ENCODE measurements around the gene IDH2. TPM values are rescaled to one million over a fixed set of nuclear protein-coding genes. Genes with fewer than 3 reads are reported as not detected.
"Not testable (repeated sequence)": the region's sequence is repeated elsewhere in the genome, so short reads cannot be mapped to it uniquely, and the experiment has no call there.

Gene IDH2
- polyA plus RNA-seq (2013, experiment 1 of 4), result 132 TPM
- 120 TPM for polyA plus RNA-seq (2013, experiment 2 of 4)
- 93.3 TPM for polyA plus RNA-seq (2013, experiment 3 of 4)
- 89.4 TPM for polyA plus RNA-seq (2013, experiment 4 of 4)

- H3K27ac ChIP-seq (ENCODE audit: insufficient read depth, low read depth, low read length, poor library complexity, severe bottlenecking), result peak within 1 kb of the TSS; percentile 80
- H3K9me3 ChIP-seq (ENCODE audit: control insufficient read depth, low read length), result no peaks in the 10 kb centered on the region
- peaks cover 25% of the 10 kb centered on the region for H3K4me1 ChIP-seq (ENCODE audit: control insufficient read depth, insufficient read depth, low read length)
- 0% methylated on average over 104 of the region's 104 CpGs for WGBS, 2 experiments
- H3K36me3 ChIP-seq (ENCODE audit: control insufficient read depth, insufficient read depth, low read length), result no peaks in the 10 kb centered on the region
- H3K27me3 ChIP-seq (ENCODE audit: control insufficient read depth, insufficient read depth, low read length, poor library complexity, severe bottlenecking), result peaks cover 20% of the 10 kb centered on the region
- peak within 1 kb of the TSS; percentile 86 for H3K4me3 ChIP-seq (ENCODE audit: insufficient read depth, low read depth, low read length)
Observed at GRCh38 chr15:90101969-90102890, at the start of gene IDH2. Gene IDH2 (minus strand): TSS chr15:90102468. CDS start chr15:90102390, 78 bp downstream.

GRCh38 chr15:90150551-90150950 lies 48.3 kb upstream of the IDH2 start:
- not testable (repeated sequence) for H3K9me3 ChIP-seq (ENCODE audit: control insufficient read depth, low read length); H3K36me3 ChIP-seq (ENCODE audit: control insufficient read depth, insufficient read depth, low read length); H3K4me3 ChIP-seq (ENCODE audit: insufficient read depth, low read depth, low read length); H3K27ac ChIP-seq (ENCODE audit: insufficient read depth, low read depth, low read length, poor library complexity, severe bottlenecking); H3K27me3 ChIP-seq (ENCODE audit: control insufficient read depth, insufficient read depth, low read length, poor library complexity, severe bottlenecking)
- H3K4me1 ChIP-seq (ENCODE audit: control insufficient read depth, insufficient read depth, low read length), result peaks cover 11% of the 10 kb centered on the region
- WGBS, 2 experiments, result 88 to 89% methylated on average over 10 of the region's 10 CpGs

GRCh38 chr15:90149609-90150340 lies 47.5 kb upstream of the IDH2 start:
- WGBS, 2 experiments, result 92 to 95% methylated on average over 14 of the region's 14 CpGs
- H3K27ac ChIP-seq (ENCODE audit: insufficient read depth, low read depth, low read length, poor library complexity, severe bottlenecking), result no peak overlapping the region
- peaks cover 11% of the 10 kb centered on the region for H3K4me1 ChIP-seq (ENCODE audit: control insufficient read depth, insufficient read depth, low read length)
- H3K36me3 ChIP-seq (ENCODE audit: control insufficient read depth, insufficient read depth, low read length), result no peaks in the 10 kb centered on the region
- no peaks in the 10 kb centered on the region for H3K9me3 ChIP-seq (ENCODE audit: control insufficient read depth, low read length)
- H3K4me3 ChIP-seq (ENCODE audit: insufficient read depth, low read depth, low read length), result no peak overlapping the region
- no peaks in the 10 kb centered on the region for H3K27me3 ChIP-seq (ENCODE audit: control insufficient read depth, insufficient read depth, low read length, poor library complexity, severe bottlenecking)

GRCh38 chr15:90146198-90146761 lies 44.0 kb upstream of the IDH2 start:
- not testable (repeated sequence) for H3K4me1 ChIP-seq (ENCODE audit: control insufficient read depth, insufficient read depth, low read length); H3K9me3 ChIP-seq (ENCODE audit: control insufficient read depth, low read length); H3K27me3 ChIP-seq (ENCODE audit: control insufficient read depth, insufficient read depth, low read length, poor library complexity, severe bottlenecking); H3K4me3 ChIP-seq (ENCODE audit: insufficient read depth, low read depth, low read length); H3K36me3 ChIP-seq (ENCODE audit: control insufficient read depth, insufficient read depth, low read length); H3K27ac ChIP-seq (ENCODE audit: insufficient read depth, low read depth, low read length, poor library complexity, severe bottlenecking)
- WGBS, 2 experiments, result 91 to 95% methylated on average over 5 to 7 of the region's 7 CpGs

GRCh38 chr15:90145761-90146160 lies 43.5 kb upstream of the IDH2 start:
- WGBS, 2 experiments, result 89% methylated on average over 4 of the region's 4 CpGs
- H3K4me1 ChIP-seq (ENCODE audit: control insufficient read depth, insufficient read depth, low read length), result no peaks in the 10 kb centered on the region
- no peaks in the 10 kb centered on the region for H3K36me3 ChIP-seq (ENCODE audit: control insufficient read depth, insufficient read depth, low read length)

GRCh38 chr15:90145259-90145658 lies 43.0 kb upstream of the IDH2 start:
- 90% methylated on average over 9 of the region's 9 CpGs for WGBS, 2 experiments
- Histone ChIP-seq H3K27me3 (ENCODE audit: control insufficient read depth, insufficient read depth, low read length, poor library complexity, severe bottlenecking) (no peaks in the 10 kb centered on the region), H3K4me3 (ENCODE audit: insufficient read depth, low read depth, low read length) (no peak overlapping the region), H3K27ac (ENCODE audit: insufficient read depth, low read depth, low read length, poor library complexity, severe bottlenecking) (no peak overlapping the region), H3K4me1 (ENCODE audit: control insufficient read depth, insufficient read depth, low read length) (no peaks in the 10 kb centered on the region), H3K9me3 (ENCODE audit: control insufficient read depth, low read length) (no peaks in the 10 kb centered on the region), H3K36me3 (ENCODE audit: control insufficient read depth, insufficient read depth, low read length) (no peaks in the 10 kb centered on the region)

More at GRCh38 chr15:90145761-90146160, 43.5 kb upstream of the IDH2 start:
- Histone ChIP-seq H3K27me3 (ENCODE audit: control insufficient read depth, insufficient read depth, low read length, poor library complexity, severe bottlenecking) (no peaks in the 10 kb centered on the region), H3K9me3 (ENCODE audit: control insufficient read depth, low read length) (no peaks in the 10 kb centered on the region), H3K27ac (ENCODE audit: insufficient read depth, low read depth, low read length, poor library complexity, severe bottlenecking) (no peak overlapping the region), H3K4me3 (ENCODE audit: insufficient read depth, low read depth, low read length) (no peak overlapping the region)

- Histone ChIP-seq H3K9me3 (ENCODE audit: control insufficient read depth, low read length) (no peaks in the 10 kb centered on the region), H3K27me3 (ENCODE audit: control insufficient read depth, insufficient read depth, low read length, poor library complexity, severe bottlenecking) (no peaks in the 10 kb centered on the region), H3K36me3 (ENCODE audit: control insufficient read depth, insufficient read depth, low read length) (no peaks in the 10 kb centered on the region), H3K4me1 (ENCODE audit: control insufficient read depth, insufficient read depth, low read length) (no peaks in the 10 kb centered on the region), H3K27ac (ENCODE audit: insufficient read depth, low read depth, low read length, poor library complexity, severe bottlenecking) (peak overlapping the region; percentile 60), H3K4me3 (ENCODE audit: insufficient read depth, low read depth, low read length) (no peak overlapping the region)
- WGBS, 2 experiments, result 16 to 19% methylated on average over 12 of the region's 12 CpGs
Observed at GRCh38 chr15:90143166-90143655, 40.9 kb upstream of the IDH2 start.

- Histone ChIP-seq H3K36me3 (ENCODE audit: control insufficient read depth, insufficient read depth, low read length) (no peaks in the 10 kb centered on the region), H3K27me3 (ENCODE audit: control insufficient read depth, insufficient read depth, low read length, poor library complexity, severe bottlenecking) (no peaks in the 10 kb centered on the region), H3K27ac (ENCODE audit: insufficient read depth, low read depth, low read length, poor library complexity, severe bottlenecking) (no peak overlapping the region), H3K9me3 (ENCODE audit: control insufficient read depth, low read length) (no peaks in the 10 kb centered on the region), H3K4me3 (ENCODE audit: insufficient read depth, low read depth, low read length) (no peak overlapping the region), H3K4me1 (ENCODE audit: control insufficient read depth, insufficient read depth, low read length) (no peaks in the 10 kb centered on the region)
- WGBS, 2 experiments, result 81 to 83% methylated on average over 19 to 21 of the region's 21 CpGs
Observed at GRCh38 chr15:90142216-90143165, 40.2 kb upstream of the IDH2 start.

GRCh38 chr15:90141646-90142045 lies 39.4 kb upstream of the IDH2 start:
- no peak overlapping the region for H3K27ac ChIP-seq (ENCODE audit: insufficient read depth, low read depth, low read length, poor library complexity, severe bottlenecking)
- 87 to 90% methylated on average over 13 of the region's 13 CpGs for WGBS, 2 experiments

More at GRCh38 chr15:90141646-90142045, 39.4 kb upstream of the IDH2 start:
- H3K36me3 ChIP-seq (ENCODE audit: control insufficient read depth, insufficient read depth, low read length), result no peaks in the 10 kb centered on the region
- H3K4me1 ChIP-seq (ENCODE audit: control insufficient read depth, insufficient read depth, low read length), result no peaks in the 10 kb centered on the region
- no peak overlapping the region for H3K4me3 ChIP-seq (ENCODE audit: insufficient read depth, low read depth, low read length)
- no peaks in the 10 kb centered on the region for H3K27me3 ChIP-seq (ENCODE audit: control insufficient read depth, insufficient read depth, low read length, poor library complexity, severe bottlenecking)
- no peaks in the 10 kb centered on the region for H3K9me3 ChIP-seq (ENCODE audit: control insufficient read depth, low read length)
